SHP77 (cell line): ENCODE results near the gene SST.
"Not testable (repeated sequence)": the region's sequence is repeated elsewhere in the genome, so short reads cannot be mapped to it uniquely, and the experiment has no call there.

ENCODE experiments used
- DNase-seq, 2 experiments: peaks; one replicate each; lab custom pipeline; 2025; lab: John Stamatoyannopoulos, UW

SST gene

GRCh38 chr3:187684444-187684843, 14.2 kb upstream of the SST start:
- DNase-seq, result no peak

- not testable (repeated sequence) for DNase-seq
Measured at GRCh38 chr3:187681756-187682155, 11.6 kb upstream of the SST start.

GRCh38 chr3:187679638-187680396, 9.6 kb upstream of the SST start:
- peak; percentile 60 to 70 for DNase-seq

GRCh38 chr3:187678726-187679268, 8.6 kb upstream of the SST start:
- DNase-seq, result peak; percentile 38 to 49

GRCh38 chr3:187677604-187678003, 7.4 kb upstream of the SST start:
- no peak for DNase-seq

GRCh38 chr3:187673012-187673411, 2.8 kb upstream of the SST start:
- no peak for DNase-seq

GRCh38 chr3:187667526-187667925, 2.7 kb downstream of the SST start:
- DNase-seq, result peak; percentile 73 to 74

GRCh38 chr3:187665764-187666402, 4.3 kb downstream of the SST start:
- DNase-seq, result no peak

- DNase-seq, result no peak
Measured at GRCh38 chr3:187665010-187665409, 5.2 kb downstream of the SST start.

- DNase-seq, result no peak
Measured at GRCh38 chr3:187662848-187663409, 7.3 kb downstream of the SST start.

- DNase-seq, result no peak
Measured at GRCh38 chr3:187661267-187661666, 8.9 kb downstream of the SST start.

GRCh38 chr3:187651282-187651681, 18.9 kb downstream of the SST start:
- no peak for DNase-seq

GRCh38 chr3:187648177-187648576, 22.0 kb downstream of the SST start:
- DNase-seq, result no peak

GRCh38 chr3:187646906-187647660, 23.1 kb downstream of the SST start:
- DNase-seq, result no peak

GRCh38 chr3:187645379-187645778, 24.8 kb downstream of the SST start:
- DNase-seq, result not testable (repeated sequence)

- DNase-seq, result no peak
Measured at GRCh38 chr3:187642861-187643260, 27.3 kb downstream of the SST start.

GRCh38 chr3:187641320-187642016, 28.7 kb downstream of the SST start:
- DNase-seq, result no peak

- DNase-seq, result no peak
Measured at GRCh38 chr3:187640569-187641059, 29.6 kb downstream of the SST start.

GRCh38 chr3:187639927-187640568, 30.1 kb downstream of the SST start:
- no peak for DNase-seq

GRCh38 chr3:187636528-187636927, 33.7 kb downstream of the SST start:
- no peak for DNase-seq

GRCh38 chr3:187630404-187630803, 39.8 kb downstream of the SST start:
- DNase-seq, result no peak
